Mesodermal cell (in vitro differentiated cells): ENCODE results near the gene PPP1R15B.
A peak's percentile ranks its signal among the peaks of the same experiment; 100 is the strongest.

ENCODE experiments used
- H3K27ac ChIP-seq: 2 replicates; pipeline ENCODE4 v1.7.0; 2013; ENCODE audit warnings: mild to moderate bottlenecking, low read depth, low read length, moderate library complexity; ENCODE audit not compliant: severe bottlenecking
- H3K36me3 ChIP-seq: 2 replicates; pipeline ENCODE4 v1.7.1; 2013; ENCODE audit warnings: mild to moderate bottlenecking, low read length, moderate library complexity; ENCODE audit not compliant: control insufficient read depth, insufficient read depth
- H3K4me1 ChIP-seq: one replicate; pipeline ENCODE4 v1.7.1; 2013; ENCODE audit warnings: mild to moderate bottlenecking, low read length; ENCODE audit not compliant: insufficient read depth, control insufficient read depth, poor library complexity, severe bottlenecking
- H3K4me3 ChIP-seq: 2 replicates; pipeline ENCODE4 v1.7.0; 2013; ENCODE audit warnings: low read length, control low read depth, mild to moderate bottlenecking; ENCODE audit not compliant: insufficient read depth, poor library complexity, severe bottlenecking; ENCODE audit errors: extremely low read depth
- H3K9me3 ChIP-seq: 2 replicates; pipeline ENCODE4 v1.7.1; 2013; ENCODE audit warnings: mild to moderate bottlenecking, low read length, moderate library complexity; ENCODE audit not compliant: control insufficient read depth
- WGBS, 2 experiments: methylation state at CpG; one replicate each; pipeline ENCODE4 v1.1.5; 2013; ENCODE audit warnings: missing lambda C conversion rate in 2 of 2; ENCODE audit not compliant: insufficient coverage in 2 of 2; 5-methylcytosine and 5-hydroxymethylcytosine counted together

Gene PPP1R15B

DNA sequence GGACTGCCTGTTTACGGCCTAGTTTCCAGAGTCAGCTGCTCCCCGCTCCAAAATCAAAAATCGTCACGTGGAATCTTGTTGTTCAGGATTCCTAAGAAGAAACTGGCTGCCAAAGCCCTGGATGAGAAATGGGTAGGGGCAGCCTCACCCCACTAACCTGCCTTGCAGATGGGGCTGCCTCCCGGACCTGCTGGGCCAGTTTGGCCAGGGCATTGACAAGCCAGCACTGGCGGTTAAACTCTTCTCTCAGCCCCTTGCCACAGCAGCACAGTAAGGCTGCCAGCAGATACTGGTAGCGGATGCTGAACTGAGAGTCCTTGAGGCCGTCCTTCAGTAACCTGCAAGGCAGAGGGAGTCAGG, 31.6 kb upstream of the PPP1R15B start:
- peaks cover 50% of the 10 kb centered on the region for H3K36me3 ChIP-seq
- H3K4me3 ChIP-seq, result no peak overlapping the region
- no peak overlapping the region for H3K27ac ChIP-seq
- 97 to 100% methylated on average over 6 to 8 of the region's 8 CpGs for WGBS, 2 experiments
- H3K4me1 ChIP-seq, result peaks cover 7% of the 10 kb centered on the region
- no peaks in the 10 kb centered on the region for H3K9me3 ChIP-seq

DNA sequence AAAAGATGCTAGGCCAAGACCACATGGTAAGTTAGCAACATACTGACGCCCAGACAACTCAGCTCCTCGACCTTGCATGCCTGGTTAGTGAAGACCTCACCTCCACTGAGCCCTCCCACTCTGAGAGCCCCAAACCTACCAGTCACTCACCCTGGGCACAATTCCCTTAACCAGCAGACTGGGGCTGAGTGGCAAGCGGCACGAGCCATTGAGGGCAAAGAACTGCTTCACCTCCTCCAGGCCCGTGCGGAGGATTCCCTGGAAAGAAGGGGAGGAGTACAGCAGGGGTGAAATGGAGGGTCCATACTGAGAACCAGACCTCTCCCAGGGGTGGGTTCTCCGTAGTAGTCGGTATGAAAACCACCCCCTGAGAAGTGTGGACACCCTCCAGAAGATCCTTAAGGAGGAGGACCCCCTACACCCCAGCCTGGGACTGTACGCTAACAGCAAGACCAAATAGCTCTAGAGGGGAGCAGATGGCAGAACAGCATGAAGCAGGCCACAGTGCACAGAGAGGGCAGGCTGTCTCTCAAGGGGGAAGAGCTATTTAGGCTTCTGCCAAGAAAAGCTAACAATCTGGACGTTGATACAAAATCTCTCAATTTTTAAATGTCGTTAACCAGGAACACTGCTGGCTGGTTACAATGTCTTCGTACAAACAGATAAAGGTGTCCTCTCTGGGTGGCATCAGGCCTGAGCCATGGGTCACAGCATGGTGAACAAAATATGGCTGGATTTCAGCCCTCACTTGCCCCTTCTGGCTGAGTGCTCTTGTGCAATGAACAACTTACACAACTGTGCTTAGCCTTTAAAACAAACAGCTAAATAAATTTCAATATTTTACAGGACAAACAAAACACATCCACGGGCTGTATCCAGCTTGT, 31.0 kb upstream of the PPP1R15B start:
- WGBS, 2 experiments, result 83 to 89% methylated on average over 11 of the region's 13 CpGs
- H3K4me1 ChIP-seq, result peaks cover 9% of the 10 kb centered on the region
- H3K9me3 ChIP-seq, result no peaks in the 10 kb centered on the region
- peaks cover 51% of the 10 kb centered on the region for H3K36me3 ChIP-seq
- H3K4me3 ChIP-seq, result no peak overlapping the region
- H3K27ac ChIP-seq, result no peak overlapping the region

DNA sequence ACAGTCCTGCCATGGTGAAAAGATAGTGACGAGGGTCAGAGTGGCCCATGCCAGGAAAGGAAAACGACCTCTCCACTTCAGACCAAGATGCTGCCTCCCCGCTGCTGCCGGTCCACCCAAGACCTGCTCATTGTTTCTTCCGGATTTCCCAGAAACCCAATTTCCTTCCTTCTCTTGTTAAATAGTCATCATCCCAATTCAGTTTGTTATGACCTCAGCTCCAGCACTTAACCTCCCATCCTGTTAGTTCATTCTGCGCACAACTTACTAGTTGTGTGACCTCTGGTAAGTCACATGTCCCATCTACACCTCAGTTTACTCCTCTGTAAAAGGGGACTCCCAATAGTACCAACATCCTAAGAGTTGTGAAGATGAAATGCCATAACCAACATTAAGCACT, 29.9 kb upstream of the PPP1R15B start:
- H3K36me3 ChIP-seq, result peaks cover 55% of the 10 kb centered on the region
- no peaks in the 10 kb centered on the region for H3K9me3 ChIP-seq
- H3K4me1 ChIP-seq, result peaks cover 9% of the 10 kb centered on the region
- H3K4me3 ChIP-seq, result no peak overlapping the region
- no peak overlapping the region for H3K27ac ChIP-seq
- WGBS, 2 experiments, result 88 to 94% methylated on average over 6 of the region's 6 CpGs

DNA sequence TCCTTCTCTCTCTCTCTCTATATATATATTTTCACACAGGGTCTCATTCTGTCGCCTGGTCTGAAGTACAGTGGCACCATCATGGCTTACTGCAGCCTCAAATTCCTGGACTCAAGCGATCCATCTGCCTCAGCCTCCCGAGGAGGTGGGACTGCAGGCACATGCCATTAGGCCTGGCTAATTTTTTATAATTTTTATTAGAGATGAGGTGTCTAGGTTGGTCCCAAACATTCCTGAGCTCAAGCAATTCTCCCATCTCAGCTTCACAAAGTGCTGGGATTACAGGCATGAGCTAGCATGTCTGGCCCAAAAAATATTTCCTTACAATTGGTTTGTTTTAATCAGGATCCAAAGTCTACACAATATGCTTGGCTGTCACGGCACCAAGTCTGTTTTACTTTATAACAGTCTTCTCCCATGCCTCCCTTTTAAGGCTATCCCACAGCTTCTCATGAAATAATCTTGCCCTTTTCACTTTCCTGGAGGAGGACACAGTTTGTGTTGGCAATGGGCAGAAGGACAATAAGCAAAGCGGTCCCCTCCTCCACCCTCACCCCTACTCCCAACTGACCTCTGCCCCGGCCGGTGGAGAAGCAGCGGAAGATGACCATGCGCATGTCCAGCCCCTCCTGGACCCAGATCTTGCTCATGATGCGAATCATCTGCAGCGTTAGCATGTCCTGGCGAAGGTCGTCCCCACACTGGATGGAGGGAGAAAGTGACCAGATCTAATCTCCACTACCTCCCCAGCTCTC, 28.2 kb upstream of the PPP1R15B start:
- peaks cover 57% of the 10 kb centered on the region for H3K36me3 ChIP-seq
- no peak overlapping the region for H3K27ac ChIP-seq
- H3K4me1 ChIP-seq, result peaks cover 9% of the 10 kb centered on the region
- 90 to 100% methylated on average over 3 to 12 of the region's 13 CpGs for WGBS, 2 experiments
- H3K9me3 ChIP-seq, result no peaks in the 10 kb centered on the region
- no peak overlapping the region for H3K4me3 ChIP-seq

DNA sequence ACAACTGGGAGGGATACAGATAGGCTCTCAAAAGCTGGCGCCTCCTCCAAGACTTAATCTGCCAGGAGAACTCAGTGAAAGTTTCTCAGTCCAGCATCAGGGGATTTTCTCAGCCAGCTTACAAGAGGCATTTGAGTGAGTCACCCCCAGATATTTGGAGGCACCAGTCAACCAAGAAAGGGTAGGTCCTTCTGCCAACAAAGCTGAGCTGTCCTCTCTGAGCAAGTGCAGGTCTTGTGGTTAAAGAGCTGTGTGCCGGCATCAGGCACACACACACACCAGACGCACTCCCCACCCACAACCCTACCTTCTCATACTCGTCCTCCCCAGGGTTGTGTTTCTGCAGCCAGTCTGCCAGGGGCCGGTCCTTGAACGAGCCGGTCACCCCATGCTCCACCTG, 27.0 kb upstream of the PPP1R15B start:
- no peaks in the 10 kb centered on the region for H3K9me3 ChIP-seq
- H3K4me3 ChIP-seq, result no peak overlapping the region
- peak overlapping the region; percentile 81 for H3K27ac ChIP-seq
- H3K36me3 ChIP-seq, result peaks cover 59% of the 10 kb centered on the region
- H3K4me1 ChIP-seq, result peaks cover 9% of the 10 kb centered on the region
- 81 to 89% methylated on average over 4 of the region's 7 CpGs for WGBS, 2 experiments

DNA sequence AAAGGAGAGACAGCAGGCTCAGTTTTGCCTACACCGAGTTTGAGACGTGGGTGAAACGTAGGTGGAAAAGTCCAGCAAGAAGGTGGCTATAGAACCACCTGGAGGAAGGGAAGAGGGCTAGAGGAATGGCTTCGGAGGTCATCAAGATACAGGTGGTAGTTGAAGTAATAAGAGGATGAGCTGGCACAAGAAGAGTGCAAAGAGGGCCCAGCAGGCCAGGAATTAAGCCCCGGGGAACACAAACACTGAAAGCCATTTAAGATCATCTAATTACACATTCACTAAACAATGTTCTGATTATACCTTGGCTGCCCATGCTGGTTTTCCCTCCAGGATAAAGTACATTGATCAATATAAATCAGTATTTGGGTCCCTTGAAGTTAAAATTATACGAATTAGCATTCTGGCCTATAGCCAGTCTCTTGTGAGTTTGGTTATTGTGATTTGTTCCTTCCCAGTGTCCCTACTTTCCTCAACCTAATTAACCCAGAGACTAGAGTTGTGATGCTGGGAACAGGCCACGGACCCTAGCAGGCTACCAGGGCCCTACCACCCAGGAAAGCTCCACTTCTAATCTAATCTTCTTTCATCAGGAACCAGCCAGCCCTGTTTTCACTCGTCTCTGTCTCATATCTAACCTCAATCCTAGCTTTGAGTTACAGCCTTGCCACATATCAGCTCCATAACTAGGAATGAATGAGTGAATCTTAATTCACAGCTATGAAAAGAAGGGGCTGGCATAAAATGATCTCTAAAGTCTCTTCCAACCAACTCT, 26.4 kb upstream of the PPP1R15B start:
- 78 to 90% methylated on average over 6 of the region's 8 CpGs for WGBS, 2 experiments
- H3K4me3 ChIP-seq, result no peak overlapping the region
- H3K27ac ChIP-seq, result peak overlapping the region; percentile 81
- peaks cover 9% of the 10 kb centered on the region for H3K4me1 ChIP-seq
- peaks cover 59% of the 10 kb centered on the region for H3K36me3 ChIP-seq
- no peaks in the 10 kb centered on the region for H3K9me3 ChIP-seq

DNA sequence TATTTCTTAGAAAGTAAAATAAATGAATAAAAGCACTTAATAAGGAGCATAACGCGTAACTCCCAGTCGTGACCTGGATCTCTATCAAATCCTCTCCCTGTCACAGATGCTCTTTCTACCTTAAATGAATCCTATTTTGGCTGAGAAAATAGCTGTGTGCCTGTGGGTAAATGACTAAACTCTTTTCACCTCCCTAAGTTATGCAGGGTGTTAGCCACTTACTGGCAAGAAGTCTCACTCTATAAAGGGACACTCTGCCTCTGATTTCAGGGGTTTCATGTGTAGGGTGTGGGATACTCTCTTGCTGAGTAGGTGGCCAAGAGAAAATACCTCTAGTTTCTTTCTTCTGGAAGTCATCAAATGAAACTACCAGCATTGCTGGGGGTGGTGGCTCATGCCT, 24.3 kb upstream of the PPP1R15B start:
- H3K9me3 ChIP-seq, result no peaks in the 10 kb centered on the region
- 100% methylated on average over 3 of the region's 3 CpGs; no CpG with 5 or more reads in 1 of the 2 experiments for WGBS, 2 experiments
- H3K4me3 ChIP-seq, result no peak overlapping the region
- no peak overlapping the region for H3K27ac ChIP-seq
- H3K4me1 ChIP-seq, result peaks cover 9% of the 10 kb centered on the region
- H3K36me3 ChIP-seq, result peaks cover 56% of the 10 kb centered on the region

DNA sequence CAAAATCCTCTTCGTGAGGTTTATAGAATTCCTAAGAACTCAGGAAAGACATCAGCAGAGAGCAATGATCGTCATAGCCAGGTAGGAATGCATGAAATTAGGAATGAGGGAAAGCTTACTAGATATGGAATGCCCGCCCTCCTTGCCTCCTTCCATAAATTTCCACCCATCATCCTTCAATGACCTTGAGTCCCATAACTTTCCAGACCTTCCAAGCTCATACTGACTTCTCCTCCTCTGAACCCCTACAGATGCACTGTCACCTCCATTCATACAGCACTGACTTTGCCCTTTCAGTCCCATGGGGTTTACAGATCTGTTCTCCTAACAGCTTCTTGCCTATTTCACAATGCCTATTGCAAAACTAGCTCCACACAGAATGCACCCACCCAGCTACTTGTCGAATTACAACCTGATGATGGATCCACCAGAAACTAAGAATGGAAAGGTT, 23.8 kb upstream of the PPP1R15B start:
- H3K4me1 ChIP-seq, result peaks cover 9% of the 10 kb centered on the region
- 100% methylated on average over 1 of the region's 4 CpGs for WGBS, 2 experiments
- H3K9me3 ChIP-seq, result no peaks in the 10 kb centered on the region
- no peak overlapping the region for H3K27ac ChIP-seq
- H3K4me3 ChIP-seq, result no peak overlapping the region
- peaks cover 56% of the 10 kb centered on the region for H3K36me3 ChIP-seq

DNA sequence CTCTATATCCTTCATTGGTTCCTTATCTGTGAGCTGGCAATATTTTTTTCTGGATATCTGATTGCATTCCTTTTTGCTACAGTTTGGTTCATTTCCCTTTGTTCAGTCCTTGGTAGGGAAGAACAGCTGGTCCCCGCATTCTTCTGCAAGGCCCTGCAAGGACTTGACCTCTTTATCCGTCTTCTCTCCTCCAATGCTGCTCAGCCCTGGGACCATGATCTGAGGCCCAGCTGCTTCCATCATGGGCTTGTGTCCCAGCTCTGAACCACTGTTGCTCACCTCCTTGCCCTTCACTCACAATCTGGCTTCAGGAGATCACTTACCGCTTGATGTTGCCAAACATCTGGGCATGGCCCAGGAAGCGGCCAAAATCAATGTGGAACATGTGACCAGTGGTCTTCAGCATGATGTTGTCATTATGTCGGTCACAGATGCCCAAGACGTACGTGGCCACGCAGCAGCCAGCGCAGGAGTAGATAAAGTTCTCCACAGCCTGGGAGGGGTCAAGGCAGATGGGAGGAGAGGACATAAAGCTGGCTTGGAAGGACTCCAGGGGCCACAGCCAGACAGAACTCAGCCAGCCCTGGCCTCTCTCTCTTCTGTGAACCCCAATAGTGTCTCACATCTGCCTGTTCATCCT, 22.6 kb upstream of the PPP1R15B start:
- no peaks in the 10 kb centered on the region for H3K9me3 ChIP-seq
- H3K4me3 ChIP-seq, result no peak overlapping the region
- peaks cover 52% of the 10 kb centered on the region for H3K36me3 ChIP-seq
- H3K27ac ChIP-seq, result no peak overlapping the region
- WGBS, 2 experiments, result 86 to 96% methylated on average over 9 of the region's 9 CpGs
- H3K4me1 ChIP-seq, result peaks cover 9% of the 10 kb centered on the region

DNA sequence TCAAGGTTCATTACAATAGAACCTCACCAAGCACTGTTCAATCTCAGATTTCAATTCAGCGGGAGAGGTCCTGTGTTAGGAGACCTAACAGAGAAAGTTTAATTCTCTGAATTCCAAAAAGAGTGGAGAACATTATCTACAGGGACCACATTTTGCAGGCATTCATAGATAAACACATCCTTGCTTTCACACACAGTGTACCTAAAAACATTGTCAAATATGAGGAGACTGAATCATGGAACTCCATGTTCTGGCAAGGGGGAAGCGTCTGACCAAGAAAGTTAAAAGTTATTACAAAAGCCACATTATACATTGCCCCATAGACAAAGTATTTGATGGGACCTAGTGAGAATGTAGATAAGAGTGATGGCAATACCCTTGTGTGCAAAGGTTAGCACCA, 21.1 kb upstream of the PPP1R15B start:
- Histone ChIP-seq H3K27ac (no peak overlapping the region), H3K9me3 (no peaks in the 10 kb centered on the region), H3K4me1 (no peaks in the 10 kb centered on the region), H3K4me3 (no peak overlapping the region), H3K36me3 (peaks cover 56% of the 10 kb centered on the region)
- WGBS, 2 experiments, result 100% methylated on average over 1 of the region's 2 CpGs; no CpG with 5 or more reads in 1 of the 2 experiments
